ENCODE data around the gene SNX8.
"Not testable (repeated sequence)": the region's sequence is repeated elsewhere in the genome, so short reads cannot be mapped to it uniquely, and the experiment has no call there.

SNX8 gene

DNA sequence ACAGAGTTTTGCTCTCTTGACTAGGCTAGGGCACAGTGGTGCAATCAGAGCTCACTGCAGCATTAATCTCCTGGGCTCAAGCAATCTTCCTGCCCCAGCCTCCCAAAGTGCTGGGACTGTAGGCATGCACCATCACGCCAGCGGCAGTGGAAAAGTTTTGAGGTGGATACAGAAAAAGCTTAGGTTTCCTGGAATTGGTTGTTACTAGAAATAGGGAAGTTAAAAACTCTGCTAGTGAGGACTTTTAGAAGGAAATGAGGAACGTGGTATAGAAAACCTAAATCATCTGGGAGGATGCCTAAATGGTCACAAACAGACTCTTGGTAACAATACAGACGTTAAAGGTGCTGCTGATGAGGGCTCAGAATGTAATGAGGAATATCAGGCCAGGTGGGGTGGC lies 10.9 kb upstream of the SNX8 start:
- DNase-seq, result no peak

- no peak for DNase-seq
Measured at GRCh38 chr7:2321020-2321419, 6.8 kb upstream of the SNX8 start.

DNA sequence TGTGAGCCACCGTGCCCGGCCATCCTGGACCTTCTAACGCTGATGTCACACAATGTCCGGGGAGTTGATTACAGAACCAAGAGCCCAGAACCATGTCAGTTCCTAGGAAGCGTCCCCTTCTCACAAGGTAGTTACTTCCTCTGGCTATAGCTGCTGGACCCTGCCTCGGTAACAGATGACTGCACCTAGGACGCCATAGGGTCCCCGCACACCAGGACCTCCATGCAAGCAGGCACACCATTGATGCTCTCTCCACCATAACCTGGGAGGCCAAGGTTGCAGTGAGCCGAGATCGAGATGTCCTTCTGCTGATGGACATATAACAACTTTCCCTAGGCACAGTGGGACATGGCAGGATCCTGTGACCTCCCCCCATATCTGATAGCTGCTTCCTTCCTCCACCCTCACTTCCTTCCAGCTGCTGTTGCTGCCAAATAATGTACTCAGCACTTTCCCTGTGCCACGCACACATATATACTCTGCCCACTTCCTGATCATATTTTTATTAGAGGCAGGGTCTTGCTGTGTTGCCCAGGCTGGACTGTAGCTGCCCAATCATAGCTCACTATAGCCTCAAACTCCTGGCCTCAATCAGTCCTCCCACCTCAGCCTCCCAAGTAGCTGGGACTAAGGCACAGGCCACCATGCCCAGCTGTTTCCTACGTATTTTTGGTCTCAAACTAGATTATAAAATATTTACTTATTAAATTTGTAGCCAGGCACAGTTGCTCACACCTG lies 3.5 kb upstream of the SNX8 start:
- DNase-seq, result no peak

DNA sequence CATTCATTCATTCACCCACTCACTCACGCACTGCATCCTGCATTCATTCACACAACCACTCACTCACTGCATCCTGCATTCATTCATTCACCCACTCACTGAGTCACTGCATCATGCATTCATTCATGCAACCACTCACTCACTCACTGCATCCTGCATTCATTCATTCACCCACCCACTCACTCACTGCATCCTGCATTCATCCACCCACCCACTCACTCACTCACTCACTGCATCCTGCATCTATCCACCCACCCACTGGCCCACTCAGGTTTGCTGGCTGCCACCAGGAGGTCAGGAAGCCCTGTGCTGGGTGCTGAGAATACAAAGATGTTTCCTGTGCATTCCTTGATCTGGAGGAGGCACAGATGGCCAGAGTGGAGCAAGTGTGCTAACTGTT lies 2.3 kb upstream of the SNX8 start:
- DNase-seq, result no peak

DNA sequence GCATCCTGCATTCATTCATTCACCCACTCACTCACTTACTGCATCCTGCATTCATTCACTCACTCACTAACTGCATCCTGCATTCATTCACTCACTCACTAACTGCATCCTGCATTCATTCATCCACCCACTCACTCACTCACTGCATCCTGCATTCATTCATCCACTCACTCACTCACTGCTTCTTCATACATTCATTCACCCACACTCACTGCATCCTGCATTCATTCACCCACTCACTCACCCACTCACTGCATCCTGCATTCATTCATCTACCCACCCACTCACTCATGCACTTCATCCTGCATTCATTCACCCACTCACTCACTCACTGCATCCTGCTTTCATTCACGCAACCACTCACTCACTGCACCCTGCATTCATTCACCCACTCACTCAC lies 1.5 kb upstream of the SNX8 start:
- no peak for DNase-seq

DNA sequence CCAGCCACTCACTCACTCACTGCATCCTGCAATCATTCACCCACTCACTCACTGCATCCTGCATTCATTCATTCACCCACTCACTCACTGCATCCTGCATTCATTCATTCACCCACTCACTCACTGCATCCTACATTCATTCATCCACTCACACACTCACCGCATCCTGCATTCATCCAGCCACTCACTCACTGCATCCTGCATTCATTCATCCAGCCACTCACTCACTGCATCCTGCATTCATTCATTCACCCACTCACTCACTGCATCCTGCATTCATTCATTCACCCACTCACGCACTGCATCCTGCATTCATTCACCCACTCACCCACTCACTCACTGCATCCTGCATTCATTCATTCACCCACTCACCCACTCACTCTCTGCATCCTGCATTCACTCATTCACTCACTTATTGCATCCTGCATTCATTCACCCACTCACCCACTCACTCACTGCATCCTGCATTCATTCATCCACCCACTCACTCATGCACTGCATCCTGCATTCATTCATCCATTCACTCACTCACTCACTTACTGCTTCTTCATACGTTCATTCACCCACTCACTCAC lies 802 bp upstream of the SNX8 start:
- not testable (repeated sequence) for DNase-seq

GRCh38 chr7:2313450-2314208 lies 612 bp downstream of the SNX8 start:
- DNase-seq, result no peak

DNA sequence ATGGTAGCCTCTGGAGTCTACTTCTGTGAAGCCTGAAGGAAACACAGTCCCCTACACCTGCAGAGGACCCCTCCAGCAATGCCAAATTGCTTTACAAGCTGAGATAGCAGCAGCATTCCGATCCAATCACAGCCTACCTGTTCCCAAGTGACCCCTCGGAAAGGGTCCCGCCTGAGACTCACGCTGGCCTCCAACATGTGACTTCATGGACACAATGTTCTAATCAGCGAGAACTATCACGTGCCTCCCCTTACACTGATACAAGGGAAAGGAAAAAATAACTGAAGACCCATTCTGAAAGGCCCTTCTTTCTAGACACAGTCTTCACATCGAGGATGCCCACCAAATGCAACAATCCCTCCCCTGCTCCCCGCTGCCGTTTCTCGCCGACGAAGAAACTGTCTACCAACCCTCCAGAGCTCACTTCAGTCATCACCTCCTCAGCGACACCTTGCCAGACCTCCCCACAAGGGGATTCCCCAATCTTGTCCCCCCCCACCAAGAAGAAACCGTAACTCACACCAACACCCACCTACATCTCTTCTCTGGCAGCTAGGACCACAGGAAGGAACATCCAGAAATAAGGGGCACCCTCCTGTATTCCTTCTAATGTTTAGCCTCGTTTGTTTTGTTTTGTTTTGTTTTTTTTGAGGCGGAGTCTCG lies 1.8 kb downstream of the SNX8 start:
- no peak for DNase-seq

- DNase-seq, result no peak
Measured at GRCh38 chr7:2309889-2310331, 4.3 kb downstream of the SNX8 start.

- DNase-seq, result no peak
Measured at GRCh38 chr7:2307690-2308107, 6.5 kb downstream of the SNX8 start.

DNA sequence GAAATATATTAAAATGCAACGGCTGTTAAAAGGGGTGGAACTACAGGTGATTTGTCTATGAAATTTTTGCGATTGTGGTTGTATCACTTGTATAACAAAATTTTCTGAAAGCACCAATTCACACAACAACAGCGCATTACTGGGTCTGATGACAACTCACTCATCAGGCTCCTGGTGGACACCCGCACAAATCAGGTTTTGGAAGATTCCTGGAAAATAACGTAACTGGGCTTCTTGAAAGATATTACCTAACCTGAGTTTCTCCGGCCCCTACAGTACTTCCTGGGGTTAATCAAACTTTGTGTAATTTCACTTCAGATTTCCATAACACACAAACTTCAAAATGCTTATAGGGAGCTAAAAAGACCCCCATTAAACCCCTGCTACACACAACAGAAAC lies 7.6 kb downstream of the SNX8 start:
- no peak for DNase-seq

DNA sequence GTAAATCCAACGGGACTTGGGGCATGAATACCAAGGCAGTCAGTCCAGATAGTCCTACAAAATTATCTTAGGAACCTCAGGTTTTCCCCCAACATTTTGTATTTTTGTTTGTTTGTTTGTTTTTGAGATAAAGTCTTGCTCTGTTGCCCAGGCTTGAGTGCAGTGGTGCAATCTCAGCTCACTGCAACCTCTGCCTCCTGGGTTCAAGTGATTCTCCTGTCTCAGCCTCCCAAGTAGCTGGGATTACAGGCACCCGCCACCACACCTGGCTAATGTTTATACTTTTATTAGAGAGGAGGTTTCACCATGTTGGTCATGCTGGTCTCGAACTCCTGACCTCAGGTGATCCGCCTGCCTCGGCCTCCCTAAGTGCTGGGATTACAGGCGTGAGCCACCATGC lies 9.0 kb downstream of the SNX8 start:
- DNase-seq, result not testable (repeated sequence)

DNA sequence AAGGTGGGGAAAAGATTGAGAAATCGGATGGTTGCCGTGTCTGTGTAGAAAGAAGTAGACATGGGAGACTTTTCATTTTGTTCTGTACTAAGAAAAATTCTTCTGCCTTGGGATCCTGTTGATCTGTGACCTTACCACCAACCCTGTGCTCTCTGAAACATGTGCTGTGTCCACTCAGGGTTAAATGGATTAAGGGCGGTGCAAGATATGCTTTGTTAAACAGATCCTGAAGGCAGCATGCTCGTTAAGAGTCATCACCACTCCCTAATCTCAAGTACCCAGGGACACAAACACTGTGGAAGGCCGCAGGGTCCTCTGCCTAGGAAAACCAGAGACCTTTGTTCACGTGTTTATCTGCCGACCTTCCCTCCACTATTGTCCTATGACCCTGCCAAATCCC lies 10.7 kb downstream of the SNX8 start:
- DNase-seq, result not testable (repeated sequence)

DNA sequence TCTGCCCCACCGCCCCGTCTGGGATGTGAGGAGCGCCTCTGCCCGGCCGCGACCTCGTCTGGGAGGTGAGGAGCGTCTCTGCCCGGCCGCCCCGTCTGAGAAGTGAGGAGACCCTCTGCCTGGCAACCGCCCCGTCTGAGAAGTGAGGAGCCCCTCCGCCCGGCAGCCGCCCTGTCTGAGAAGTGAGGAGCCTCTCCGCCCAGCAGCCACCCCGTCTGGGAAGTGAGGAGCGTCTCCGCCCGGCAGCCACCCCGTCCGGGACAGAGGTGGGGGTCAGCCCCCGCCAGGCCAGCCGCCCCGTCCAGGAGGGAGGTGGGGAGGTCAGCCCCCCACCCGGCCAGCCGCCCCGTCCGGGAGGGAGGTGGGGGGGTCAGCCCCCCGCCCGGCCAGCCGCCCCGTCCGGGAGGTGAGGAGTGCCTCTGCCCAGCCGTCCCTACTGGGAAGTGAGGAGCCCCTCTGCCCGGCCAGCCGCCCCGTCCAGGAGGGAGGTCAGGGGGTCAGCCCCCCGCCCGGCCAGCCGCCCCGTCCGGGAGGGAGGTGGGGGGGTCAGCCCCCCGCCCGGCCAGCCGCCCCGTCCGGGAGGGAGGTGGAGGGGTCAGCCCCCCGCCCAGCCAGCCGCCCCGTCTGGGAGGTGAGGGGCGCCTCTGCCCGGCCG lies 11.4 kb downstream of the SNX8 start:
- DNase-seq, result not testable (repeated sequence)

DNA sequence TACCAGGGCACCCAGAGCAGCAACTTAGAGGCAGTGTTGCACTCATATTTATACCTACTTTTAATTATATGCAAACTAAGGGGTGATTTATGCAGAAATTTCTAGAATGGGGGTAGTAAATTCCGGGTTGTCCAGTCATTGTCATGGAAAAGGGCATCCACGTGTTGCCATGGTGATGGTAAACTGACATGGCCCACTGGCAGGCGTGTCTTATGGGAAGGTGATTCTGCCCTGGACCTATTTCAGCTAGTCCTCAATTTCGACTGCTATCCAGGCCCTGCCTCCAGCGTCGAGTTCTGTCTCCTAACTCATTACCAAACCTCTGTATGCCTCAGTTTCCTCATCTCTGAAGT lies 12.8 kb downstream of the SNX8 start:
- no peak for DNase-seq

DNA sequence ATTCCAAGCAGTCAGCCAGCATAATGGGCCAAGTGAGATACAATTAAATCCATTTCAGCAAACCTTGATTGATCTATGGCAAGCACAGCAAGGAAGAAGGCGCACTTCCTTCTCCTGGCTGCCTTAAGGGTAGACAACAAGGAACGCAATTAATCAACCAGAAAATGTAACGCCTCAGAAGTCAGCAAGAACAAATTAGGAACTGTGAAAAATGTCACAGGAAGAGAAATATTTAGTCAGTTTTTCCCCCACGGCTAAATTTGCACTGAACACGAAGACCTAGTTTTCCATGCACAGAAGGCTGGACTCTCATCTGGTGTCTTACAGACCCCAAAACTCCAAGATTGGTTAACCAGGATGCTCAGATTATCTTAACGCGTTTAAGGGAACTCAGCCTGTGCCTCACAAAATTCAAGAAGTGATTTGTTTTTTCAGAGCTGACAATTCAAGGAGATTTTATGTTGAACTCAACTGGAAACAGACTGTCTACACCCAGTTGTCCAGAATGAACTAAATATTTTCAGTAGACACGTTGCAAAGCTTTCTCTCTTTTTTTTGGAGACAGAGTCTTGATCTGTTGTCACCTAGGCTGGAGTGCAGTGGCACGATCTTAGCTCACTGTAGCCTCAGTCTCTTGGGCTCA lies 14.2 kb downstream of the SNX8 start:
- DNase-seq, result no peak

GRCh38 chr7:2299131-2299829 lies 15.0 kb downstream of the SNX8 start:
- DNase-seq, result no peak

DNA sequence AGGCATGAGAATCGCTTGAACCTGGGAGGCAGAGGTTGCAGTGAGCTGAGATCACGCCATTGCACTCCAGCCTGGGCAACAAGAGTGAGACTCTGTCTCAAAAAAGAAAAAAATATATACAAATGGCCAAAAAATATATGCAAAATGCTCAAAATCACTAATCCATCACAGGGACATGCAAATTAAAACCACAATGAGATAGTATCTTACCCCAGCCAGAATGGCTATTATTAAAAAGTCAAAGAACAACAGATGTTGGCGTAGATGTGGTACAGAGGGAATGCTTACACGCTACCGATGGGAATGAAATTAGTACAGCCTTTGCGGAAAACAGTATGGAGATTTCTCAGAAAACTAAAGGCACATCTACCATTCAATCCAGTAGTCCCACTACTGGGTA lies 17.4 kb downstream of the SNX8 start:
- no peak for DNase-seq

GRCh38 chr7:2295936-2296620 lies 18.2 kb downstream of the SNX8 start:
- no peak for DNase-seq

- no peak for DNase-seq
Measured at GRCh38 chr7:2290877-2291276, 23.4 kb downstream of the SNX8 start.

- no peak for DNase-seq
Measured at GRCh38 chr7:2289621-2290020, 24.6 kb downstream of the SNX8 start.

Measured in NCI-H1092 (cell line).